CD4-positive, alpha-beta T cell treated with Interleukin-12 subunit alpha and Interleukin-12 subunit beta, for 1 hour (primary cell): Measurements from ENCODE around the gene TMEM263.
"Not testable (repeated sequence)": the region's sequence is repeated elsewhere in the genome, so short reads cannot be mapped to it uniquely, and the experiment has no call there.

Experiments
- DNase-seq: peaks from one replicate; pipeline ENCODE4 v3.0.0-alpha.2; 2020

The TMEM263 gene

GRCh38 chr12:106955377-106956047 lies at the start of gene TMEM263:
Gene TMEM263, plus strand, starts transcription at chr12:106955907. Its CDS starts 11,210 bp downstream, at chr12:106967117.
- peak; percentile 96 for DNase-seq

GRCh38 chr12:106906715-106907114 lies 49.0 kb upstream of the TMEM263 start:
- no peak for DNase-seq

DNA sequence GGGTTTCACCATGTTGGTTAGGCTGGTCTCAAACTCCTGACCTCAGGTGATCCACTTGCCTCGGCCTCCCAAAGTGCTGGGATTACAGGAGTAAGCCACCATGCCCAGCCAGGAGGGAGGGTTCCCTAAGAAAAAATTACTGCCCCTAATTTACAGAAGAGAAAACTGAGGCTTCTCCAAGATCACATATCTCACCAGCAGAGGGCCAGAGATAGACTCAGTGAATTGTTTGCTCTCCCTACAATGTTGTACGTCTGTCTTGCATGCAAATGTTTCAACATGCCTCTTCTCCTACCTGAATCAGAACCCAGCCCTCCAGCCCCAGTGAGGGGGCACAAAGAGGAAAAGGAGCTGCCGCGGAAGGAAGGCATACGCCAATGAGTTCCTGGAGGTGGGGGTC lies 48.3 kb upstream of the TMEM263 start:
- DNase-seq = no peak

DNA sequence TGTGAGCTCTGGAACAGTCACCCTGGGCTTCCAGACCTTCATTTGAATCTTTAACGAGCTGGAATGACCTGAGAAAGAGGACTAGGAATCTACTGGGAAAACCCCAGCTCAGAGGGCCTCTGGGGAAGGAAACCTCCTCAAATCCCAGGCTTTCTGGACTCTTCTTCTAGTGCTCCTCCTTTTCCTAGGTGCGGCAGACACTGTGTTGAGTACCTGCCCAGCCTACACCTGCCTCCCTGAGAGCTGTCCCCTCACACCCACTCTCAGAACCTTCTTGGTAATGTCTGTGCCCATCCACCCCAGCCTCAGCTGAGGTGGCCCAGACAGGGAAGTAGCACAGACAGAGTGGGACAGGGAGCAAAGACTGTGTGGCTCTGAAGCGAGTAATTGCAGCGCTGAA lies 47.9 kb upstream of the TMEM263 start:
- DNase-seq = no peak

GRCh38 chr12:106908561-106908960 lies 47.1 kb upstream of the TMEM263 start:
- DNase-seq = no peak

GRCh38 chr12:106910202-106910601 lies 45.5 kb upstream of the TMEM263 start:
- peak; percentile 13 for DNase-seq

GRCh38 chr12:106911581-106911980 lies 44.1 kb upstream of the TMEM263 start:
- DNase-seq = no peak

DNA sequence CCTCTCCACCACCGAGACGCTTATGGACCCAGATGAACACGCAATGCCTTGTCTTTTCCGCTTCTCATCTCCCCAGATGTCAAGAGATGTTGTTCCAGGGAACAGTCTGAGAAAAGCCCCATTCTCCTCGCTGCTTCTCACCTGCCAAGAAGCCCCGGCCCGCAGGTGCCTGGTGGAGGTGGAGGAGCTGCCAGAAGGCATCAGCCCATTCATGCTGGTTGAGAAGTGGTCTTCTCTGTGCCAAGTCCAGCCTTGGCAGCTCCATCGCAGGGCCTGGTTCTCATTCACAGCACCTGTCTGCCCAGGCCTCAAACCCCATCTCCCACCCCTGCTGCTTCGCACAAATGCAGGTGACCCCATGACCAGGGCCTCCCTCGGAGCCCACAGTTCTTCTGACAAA lies 42.3 kb upstream of the TMEM263 start:
- DNase-seq = no peak

- no peak for DNase-seq
These were observed 40.7 kb upstream of the TMEM263 start for GRCh38 chr12:106914796-106915634.

DNA sequence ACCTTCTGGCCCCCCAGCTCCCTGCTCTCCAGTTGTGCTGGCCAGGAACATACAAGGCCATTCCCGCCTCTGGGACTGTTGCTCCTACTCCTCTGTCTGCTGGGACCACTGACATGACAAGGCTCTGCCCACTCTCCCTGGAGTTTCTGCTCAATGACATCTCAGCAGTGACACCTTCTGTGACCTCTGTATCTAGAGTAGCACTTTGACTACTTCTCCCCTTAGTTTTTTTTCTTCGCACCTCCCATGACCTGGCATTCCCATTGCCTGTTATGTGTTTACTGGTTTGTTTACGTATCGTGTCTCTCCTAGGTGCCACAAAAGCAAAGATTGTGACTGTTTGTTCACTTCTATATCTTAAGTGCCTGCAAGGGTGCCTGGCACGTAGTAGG lies 40.1 kb upstream of the TMEM263 start:
- DNase-seq = no peak

- DNase-seq = no peak
These were observed 38.2 kb upstream of the TMEM263 start for GRCh38 chr12:106917503-106917902.

DNA sequence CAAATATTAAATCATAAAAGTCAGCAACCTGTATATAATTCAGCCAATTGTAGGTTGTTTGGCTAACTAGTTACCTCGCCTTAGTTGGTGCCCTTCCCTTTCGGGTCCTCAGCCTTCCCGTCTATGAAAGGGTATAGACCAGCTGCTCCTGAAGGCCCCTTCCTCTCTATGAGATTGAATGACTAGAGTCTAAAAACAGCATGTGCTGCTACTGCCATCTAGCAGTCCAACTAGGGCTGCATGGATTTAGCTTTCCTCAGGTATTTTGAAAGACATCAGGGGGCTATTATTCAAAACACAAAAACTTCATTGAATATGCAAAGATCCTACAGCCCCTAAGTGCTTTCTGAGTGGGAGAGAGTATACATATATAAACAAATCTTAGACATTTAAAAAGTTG lies 37.0 kb upstream of the TMEM263 start:
- DNase-seq = no peak

- DNase-seq = peak; percentile 55
These were observed 35.7 kb upstream of the TMEM263 start for GRCh38 chr12:106919910-106920544.

DNA sequence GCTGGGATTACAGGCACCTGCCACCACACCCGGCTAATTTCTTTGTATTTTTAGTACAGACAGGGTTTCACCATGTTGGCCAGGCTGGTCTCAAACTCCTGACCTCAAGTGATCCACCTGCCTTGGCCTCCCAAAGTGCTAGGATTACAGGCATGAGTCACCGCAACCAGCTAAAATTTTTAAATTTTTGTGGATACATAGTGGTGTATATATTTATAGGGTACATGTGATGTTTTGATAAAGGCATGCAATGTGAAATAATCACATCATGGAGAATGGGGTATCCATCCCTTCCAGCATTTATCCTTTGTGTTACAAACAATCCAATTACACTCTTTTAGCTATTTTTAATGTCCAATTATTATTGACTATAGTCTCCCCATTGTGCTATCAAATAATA lies 33.7 kb upstream of the TMEM263 start:
- DNase-seq = not testable (repeated sequence)

DNA sequence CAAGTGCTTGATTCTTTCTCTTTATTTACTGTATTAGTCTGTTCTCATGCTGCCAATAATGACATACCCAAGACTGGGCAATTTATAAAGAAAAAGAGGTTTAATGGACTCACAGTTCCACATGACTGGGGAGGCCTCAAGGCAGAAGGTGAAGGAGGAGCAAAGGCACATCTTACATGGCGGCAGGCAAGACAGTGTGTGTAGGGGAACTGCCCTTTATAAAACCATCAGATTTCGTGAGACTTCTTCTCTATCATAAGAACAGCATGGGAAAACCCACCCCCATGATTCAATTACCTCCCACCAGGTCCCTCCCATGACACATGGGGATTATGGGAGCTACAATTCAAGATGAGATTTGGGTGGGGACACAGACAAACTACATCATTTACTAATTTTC lies 32.1 kb upstream of the TMEM263 start:
- DNase-seq = not testable (repeated sequence)

DNA sequence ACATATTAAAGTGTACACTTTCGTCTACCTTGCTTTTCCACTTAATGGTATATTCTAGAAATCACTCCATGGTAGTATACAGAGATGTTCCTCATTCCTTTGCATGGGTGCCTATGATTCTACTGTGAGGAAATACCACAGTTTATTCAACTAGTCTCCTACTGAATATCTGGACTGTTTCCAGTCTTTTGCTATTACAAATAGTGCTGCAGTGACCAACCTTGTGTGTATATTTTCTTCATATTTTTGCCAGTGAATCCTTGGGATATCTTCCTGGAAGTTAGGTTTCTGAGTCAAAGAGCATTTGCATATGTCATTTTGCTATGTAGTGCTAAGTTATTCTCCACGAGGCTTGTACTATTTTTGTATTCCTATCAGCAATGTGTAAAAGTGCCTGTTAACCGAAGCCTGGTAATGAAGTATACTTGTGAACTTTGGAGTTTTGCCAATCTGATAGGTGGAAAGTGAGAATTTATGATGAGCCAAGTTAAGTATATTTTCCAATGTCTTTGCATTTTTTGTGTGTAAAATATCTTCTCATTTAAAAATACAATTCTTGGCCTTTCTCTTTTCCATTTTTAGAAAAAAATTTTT lies 31.3 kb upstream of the TMEM263 start:
- DNase-seq = no peak

GRCh38 chr12:106926657-106927056 lies 29.1 kb upstream of the TMEM263 start:
- no peak for DNase-seq

DNA sequence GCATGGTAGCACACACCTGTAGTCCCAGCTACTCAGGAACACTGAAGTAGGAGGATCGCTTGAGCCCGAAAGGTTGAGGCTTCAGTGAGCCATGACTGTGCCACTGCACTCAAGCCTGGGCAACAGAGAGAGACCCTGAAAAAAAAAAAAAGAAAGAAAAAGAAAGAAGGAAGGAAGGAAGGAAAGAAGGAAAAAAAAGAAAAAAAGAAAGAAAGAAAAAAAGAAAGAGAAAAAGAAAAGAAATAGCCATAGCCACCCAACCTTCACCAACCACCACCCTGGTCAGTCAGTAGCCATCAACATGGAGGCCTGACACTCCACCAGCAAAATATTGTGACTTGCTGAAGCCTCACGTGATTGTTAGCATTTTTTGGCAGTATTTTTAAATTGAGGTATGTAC lies 21.4 kb upstream of the TMEM263 start:
- no peak for DNase-seq

DNA sequence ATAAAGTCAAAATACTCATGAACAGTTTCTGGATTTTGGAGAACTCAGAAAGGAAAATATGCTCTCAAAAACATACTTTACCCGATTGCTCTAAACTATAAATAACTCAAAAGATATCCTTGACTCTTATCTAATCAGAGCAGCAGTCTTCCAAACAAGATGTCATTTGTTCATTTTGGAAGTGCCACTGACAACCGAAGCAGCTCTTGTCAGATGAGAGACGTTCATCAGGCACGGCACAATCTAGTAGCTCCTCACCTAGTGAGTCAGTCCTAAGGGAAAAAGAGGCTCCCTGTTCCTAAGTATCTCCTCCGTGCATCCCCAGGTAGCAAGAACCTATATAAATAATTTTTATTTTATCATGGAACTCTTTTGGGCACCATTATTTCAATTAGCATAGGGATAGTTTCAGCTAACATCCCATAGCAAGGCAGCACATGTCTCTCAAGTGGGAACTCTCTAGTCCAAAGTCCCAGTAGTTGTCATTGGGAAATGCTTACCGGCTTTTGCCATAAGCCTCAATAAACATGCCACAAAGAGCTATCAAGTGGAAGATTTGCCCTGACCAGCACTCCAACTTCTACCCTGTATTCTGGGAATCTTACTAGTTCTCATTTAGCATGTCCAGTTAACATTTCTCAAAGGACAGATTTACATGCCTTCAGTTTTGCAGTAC lies 14.1 kb upstream of the TMEM263 start:
- DNase-seq = no peak

DNA sequence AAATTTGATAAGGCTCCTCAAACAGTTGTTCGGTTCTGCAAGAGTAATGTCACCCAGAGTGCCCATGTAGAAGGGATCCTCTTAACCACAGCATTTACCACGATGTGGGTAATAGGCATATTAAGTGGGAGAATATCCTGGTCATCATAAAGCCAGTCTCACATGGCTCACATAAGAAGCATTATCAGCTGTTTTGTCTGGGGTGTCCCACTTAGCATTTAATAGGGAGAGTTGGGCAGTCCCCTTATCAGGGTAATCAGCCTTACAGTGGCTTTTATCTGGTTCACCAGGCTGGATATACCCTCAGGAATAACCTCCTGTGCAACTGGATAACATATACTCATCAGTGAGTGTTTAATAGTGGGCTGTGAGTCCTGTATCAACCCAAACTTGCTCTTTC lies 12.9 kb upstream of the TMEM263 start:
- no peak for DNase-seq

- no peak for DNase-seq
These were observed 10.4 kb upstream of the TMEM263 start for GRCh38 chr12:106945261-106945851.

DNA sequence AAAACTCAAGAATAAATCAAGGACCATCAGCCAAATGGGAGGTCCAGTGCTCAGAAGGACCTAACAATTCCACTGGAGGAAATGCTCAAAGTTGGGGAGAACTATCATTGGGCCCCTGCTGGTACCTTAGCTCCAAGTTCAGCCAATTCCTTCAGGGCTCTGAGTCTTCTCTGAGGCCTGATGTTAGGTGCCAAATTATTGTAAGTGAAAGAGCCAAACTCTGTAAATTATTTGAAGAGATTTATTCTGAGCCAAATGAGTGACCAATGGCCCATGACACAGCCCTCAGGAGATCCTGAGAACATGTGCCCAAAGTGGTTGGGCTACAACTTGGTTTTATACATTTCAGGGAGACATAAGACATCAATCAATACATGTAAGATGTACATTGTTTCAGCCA lies 8.2 kb upstream of the TMEM263 start:
- no peak for DNase-seq

- DNase-seq = no peak
These were observed 5.1 kb upstream of the TMEM263 start for GRCh38 chr12:106950591-106950990.
